HepG2 (cell line): ENCODE results near the gene EPS8L3. TPM values are rescaled to one million over a fixed set of nuclear protein-coding genes. Genes with fewer than 3 reads are reported as not detected.

Source experiments
- ATAC-seq: fragments of 200-7000 bp; cut with Tn5 transposase; 3 replicates; pipeline ENCODE4 v1.9.1; 2020; ENCODE audit warnings: mild to moderate bottlenecking, moderate library complexity
- BruUV-seq: library from RNA; stranded (reverse); fragments of 400-500 nt; replicated peaks from 2 replicates; lab custom pipeline; 2021; lab: Mats Ljungman, UMichigan
- CTCF ChIA-PET: fragments of 300-600 bp; formaldehyde crosslinking; extraction: SDS; loops from one replicate; lab custom pipeline; 2021; ENCODE audit warnings: low total read pairs, inconsistent platforms, low intra/inter-chr PET ratio; lab: Yijun Ruan, JAX
- POLR2A ChIA-PET: fragments of 350-600 bp; sonication (Branson Sonifier 250); formaldehyde crosslinking; loops from one replicate; lab custom pipeline; 2020; ENCODE audit warnings: antibody characterized with exemption, inconsistent platforms; lab: Yijun Ruan, JAX
- DNase-seq: peaks from one replicate; pipeline ENCODE4 v3.0.0-alpha.2; 2015; ENCODE audit warnings: low spot score
- FAIRE-seq: peaks from 3 replicates; lab custom pipeline; 2011; peaks lifted over from hg19 to GRCh38; lab: Jason Lieb, UNC
- H2AFZ ChIP-seq: one replicate; pipeline ENCODE4 v1.6.1; 2011; ENCODE audit warnings: low read length, inconsistent platforms
- H3K27ac ChIP-seq: fragments of 300-600 bp; 3 replicates; pipeline ENCODE4 v1.8.0; 2011; ENCODE audit warnings: mixed run types, mild to moderate bottlenecking, mixed read lengths, low read length, inconsistent platforms; ENCODE audit not compliant: insufficient read depth; ENCODE audit errors: extremely low read length
- H3K27me3 ChIP-seq, 2 experiments: fragments of 200-600 bp in 1 of 2; 2 replicates in 1 of 2; 3 replicates in 1 of 2; pipeline versions ENCODE4 v1.6.0 to v1.8.0; 2011; ENCODE audit warnings: low read length in 2 of 2, mild to moderate bottlenecking in 2 of 2, moderate library complexity in 2 of 2, inconsistent platforms in 1 of 2; ENCODE audit not compliant: insufficient read depth in 2 of 2, control insufficient read depth in 1 of 2
- H3K36me3 ChIP-seq, 2 experiments: fragments of 200-600 bp in 1 of 2; replicated peaks in 1 of 2; 2 replicates in 1 of 2; 3 replicates in 1 of 2; pipeline versions ENCODE4 v1.5.1 to v1.8.0; 2011; ENCODE audit warnings: low read length in 2 of 2, inconsistent platforms in 1 of 2; ENCODE audit not compliant: insufficient read depth in 2 of 2, control insufficient read depth in 1 of 2
- H3K4me1 ChIP-seq: 2 replicates; pipeline ENCODE4 v1.5.1; 2012; ENCODE audit warnings: low read length, inconsistent platforms; ENCODE audit not compliant: insufficient read depth
- H3K4me2 ChIP-seq: 2 replicates; pipeline ENCODE4 v1.6.0; 2011; ENCODE audit warnings: low read depth, low read length, inconsistent platforms
- H3K4me3 ChIP-seq, 3 experiments: fragments of 200-600 bp in 1 of 3; sonication (generic), shearing (Covaris generic) in 1 of 3; replicated peaks in 1 of 3; 2 replicates each; pipeline ENCODE4 v1.5.1; 2011 to 2016; ENCODE audit warnings: low read length in 3 of 3, inconsistent platforms in 2 of 3, low read depth in 2 of 3, mild to moderate bottlenecking in 2 of 3, control low read depth in 1 of 3, mixed read lengths in 1 of 3; ENCODE audit not compliant: insufficient read depth in 1 of 3
- H3K79me2 ChIP-seq: one replicate; pipeline ENCODE4 v1.6.1; 2011; ENCODE audit warnings: low read length, inconsistent platforms; ENCODE audit not compliant: insufficient read depth
- H3K9ac ChIP-seq: 2 replicates; pipeline ENCODE4 v1.6.0; 2011; ENCODE audit warnings: mild to moderate bottlenecking, low read depth, low read length, inconsistent platforms; ENCODE audit not compliant: insufficient read depth
- H3K9me3 ChIP-seq: 2 replicates; pipeline ENCODE4 v1.5.1; 2012; ENCODE audit warnings: mild to moderate bottlenecking, low read length
- H4K20me1 ChIP-seq: 2 replicates; pipeline ENCODE4 v1.6.0; 2011; ENCODE audit warnings: inconsistent platforms, mild to moderate bottlenecking, low read length, moderate library complexity; ENCODE audit not compliant: insufficient read depth
- MED1 ChIP-seq: sonication (generic); formaldehyde crosslinking; IDR thresholded peaks from 2 replicates; pipeline ENCODE4 v1.4.0; 2020; ENCODE audit warnings: missing genetic modification reagents
- PPARG ChIP-seq: conservative IDR thresholded peaks from 2 replicates; pipeline ENCODE4 v1.6.1; 2016; ENCODE audit warnings: missing biosample characterization, missing genetic modification reagents
- SALL1 ChIP-seq: sonication (generic); formaldehyde crosslinking; IDR thresholded peaks from 2 replicates; pipeline ENCODE4 v1.8.0; 2022; ENCODE audit warnings: mild to moderate bottlenecking, missing genetic modification reagents
- SMAD3 ChIP-seq: sonication (generic); formaldehyde crosslinking; IDR thresholded peaks from 2 replicates; pipeline ENCODE4 v1.4.0; 2020; ENCODE audit warnings: missing genetic modification reagents
- SMYD3 ChIP-seq: sonication (generic); formaldehyde crosslinking; IDR thresholded peaks from 2 replicates; pipeline ENCODE4 v1.8.1; 2023; ENCODE audit warnings: mild to moderate bottlenecking, missing genetic modification reagents
- ZBTB33 ChIP-seq: sonication (generic); formaldehyde crosslinking; IDR thresholded peaks from 2 replicates; pipeline ENCODE4 v1.4.0; 2020; ENCODE audit warnings: missing genetic modification reagents
- ZKSCAN8 ChIP-seq: IDR thresholded peaks from 2 replicates; pipeline ENCODE4 v1.6.1; 2016; ENCODE audit warnings: borderline replicate concordance, missing genetic modification reagents, missing compliant biosample characterization
- ZNF17 ChIP-seq: sonication (generic); formaldehyde crosslinking; IDR thresholded peaks from 2 replicates; pipeline ENCODE4 v1.5.0; 2020; ENCODE audit warnings: mild to moderate bottlenecking, missing genetic modification reagents
- ZNF263 ChIP-seq: sonication (generic); formaldehyde crosslinking; IDR thresholded peaks from 2 replicates; pipeline ENCODE4 v1.4.0; 2020; ENCODE audit warnings: missing genetic modification reagents
- ZNF629 ChIP-seq: sonication (generic); formaldehyde crosslinking; conservative IDR thresholded peaks from 2 replicates; pipeline ENCODE4 v1.5.0; 2020; ENCODE audit warnings: missing genetic modification reagents
- WGBS: methylation state at CpG from one replicate; pipeline ENCODE4 v1.1.6; 2017; ENCODE audit warnings: low lambda C conversion rate; 5-methylcytosine and 5-hydroxymethylcytosine counted together
- in situ Hi-C: cut with HindIII; loops from 2 replicates; pipeline ENCODE4 v1.10.0; 2017; ENCODE audit warnings: low pct_unique_long_range_greater_than_20kb; ENCODE audit not compliant: extremely low pct_ligation_motif_present
- intact Hi-C: fragments of 100-400 bp; cut with micrococcal nuclease; formaldehyde crosslinking; loops from one replicate; pipeline ENCODE4 v1.10.0; 2022; ENCODE audit not compliant: unreplicated experiment
- polyA plus RNA-seq, 8 experiments: library from polyadenylated mRNA; depleted of rRNA in 3 of 8; stranded (reverse) in 7 of 8; unstranded in 1 of 8; fragments of >200 nt; fragmentation: Illumina TruSeq in 4 of 8; extraction: Trizol in 4 of 8; gene quantifications; 2 replicates each; pipeline versions ENCODE4 v1.2.1 to v1.2.3, GENCODE V29; 2011 to 2016; ENCODE audit warnings: low read depth in 4 of 8, missing spikeins in 1 of 8, mixed read lengths in 1 of 8; ENCODE audit not compliant: insufficient read depth in 1 of 8
- total RNA-seq, 5 experiments: library from RNA; depleted of rRNA; stranded (reverse); fragments of >200 nt; fragmentation: Illumina TruSeq; extraction: Trizol; gene quantifications; 2 replicates each; pipeline ENCODE4 v1.2.3, GENCODE V29; 2016; ENCODE audit warnings: low read depth in 1 of 5

The EPS8L3 gene
- total and polyA plus RNA-seq, 2 of the 13 experiments (the other 11 are each of a cell fraction or from before 2014, with no cell fraction given): 18.2 to 106 TPM

- intact Hi-C loops (loop anchor here (5.0 kb wide), 2 partner anchors 118 to 188 kb away; partner anchors contain the start of genes AHCYL1 and CSF1), in situ Hi-C loops (no loop called here)
- Histone ChIP-seq H3K27me3 (no peaks in the 10 kb centered on the region), H4K20me1 (no peaks in the 10 kb centered on the region), H3K4me2 (peak overlapping the region; percentile 43; the same call in 1 of the 2 replicates), H3K9ac (no peak overlapping the region), H3K4me3 (no peak overlapping the region; a peak in 1 of 6 replicates), H2AFZ (no peak overlapping the region), H3K4me1 (peaks cover 57% of the 10 kb centered on the region), H3K36me3 (no peaks in the 10 kb centered on the region), H3K79me2 (no peaks in the 10 kb centered on the region), H3K9me3 (no peaks in the 10 kb centered on the region), H3K27ac (no peak overlapping the region)
- FAIRE-seq: peak; percentile 18
- DNase-seq: peak; percentile 29
- ChIA-PET POLR2A (no interaction called here), CTCF (no interaction called here)
- ATAC-seq: no peak
- BruUV-seq: no TSS peak
- TF ChIP-seq ZKSCAN8 (CRISPR knock-in tag) (0 out of 2 replicates have a peak, but pooled peaks have one; percentile 60), PPARG (CRISPR knock-in tag) (no peak), MED1 (no peak), SMAD3 (no peak), ZNF263 (CRISPR knock-in tag) (peak; percentile 58; the same call in 1 of the 2 replicates)
- WGBS: 50% methylated on average over 16 of the region's 19 CpGs
Measured at GRCh38 chr1:109794319-109795132, 30.8 kb upstream of the EPS8L3 start.

- no peak for FAIRE-seq
- Histone ChIP-seq H3K79me2 (no peaks in the 10 kb centered on the region), H3K9me3 (no peaks in the 10 kb centered on the region), H3K27ac (no peak overlapping the region), H4K20me1 (no peaks in the 10 kb centered on the region), H3K9ac (no peak overlapping the region), H3K4me2 (peak overlapping the region; percentile 9; the same call in 1 of the 2 replicates), H3K36me3 (no peaks in the 10 kb centered on the region), H3K4me1 (peaks cover 66% of the 10 kb centered on the region), H3K4me3 (no peak overlapping the region), H3K27me3 (no peaks in the 10 kb centered on the region), H2AFZ (no peak overlapping the region)
- in situ Hi-C loops (no loop called here), intact Hi-C loops (loop anchor here (5.0 kb wide), 2 partner anchors 119 to 189 kb away; partner anchors contain the start of genes AHCYL1 and CSF1)
- no TSS peak for BruUV-seq
- TF ChIP-seq ZBTB33 (CRISPR knock-in tag) (peak; percentile 68; the same call in 1 of the 2 replicates), SMYD3 (CRISPR knock-in tag) (no peak), ZNF629 (CRISPR knock-in tag) (0 out of 2 replicates have a peak, but pooled peaks have one; percentile 6), SALL1 (CRISPR knock-in tag) (0 out of 2 replicates have a peak, but pooled peaks have one; percentile 4), ZNF17 (CRISPR knock-in tag) (no peak)
- no peak for DNase-seq
- CTCF ChIA-PET: no interaction called here
- POLR2A ChIA-PET: no interaction called here
- ATAC-seq: no peak
- WGBS: 58% methylated on average over 11 of the region's 11 CpGs
Measured at GRCh38 chr1:109793486-109794318, 30.0 kb upstream of the EPS8L3 start.
